ENCODE measurements around the gene GRK3.

Gene GRK3

GRCh38 chr22:25765801-25766200, 201.3 kb downstream of the GRK3 start:
- no peak overlapping the region for H3K27ac ChIP-seq
- intact Hi-C loops (cut with DNase I; ENCODE audit: low total_unique reads), result no loop called here
- peaks cover 0 to 5% (median 0%) of the 10 kb centered on the region in 3 donors for H3K36me3 ChIP-seq

DNA sequence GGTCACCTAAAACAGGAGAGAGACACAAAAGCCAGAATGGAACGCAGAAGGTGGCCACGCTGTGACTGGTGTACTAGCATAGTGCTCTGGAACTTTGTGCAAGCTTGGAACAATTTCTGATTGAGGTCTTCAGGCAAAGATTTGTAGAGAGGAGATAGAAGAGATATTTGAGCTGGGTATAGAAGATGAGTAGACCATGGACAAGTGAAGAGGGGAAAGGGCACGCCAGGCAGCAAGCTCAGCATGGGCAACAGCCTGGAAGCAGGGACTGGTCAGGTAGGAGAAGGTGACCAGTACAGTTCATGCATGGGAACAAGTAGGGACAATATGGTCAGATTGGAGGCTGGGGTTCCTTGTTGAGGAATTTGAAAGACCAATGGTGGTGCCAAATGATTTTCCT, 201.9 kb downstream of the GRK3 start:
- no peak for TF ChIP-seq CTCF (IDR thresholded peaks at IDR 0.05)
- H3K27me3 ChIP-seq, result no peaks in the 10 kb centered on the region
- H3K9me3 ChIP-seq, result peaks cover 0 to 17% (median 10%) of the 10 kb centered on the region in 3 donors
- no peak overlapping the region for H3K27ac ChIP-seq
- no peak overlapping the region for H3K4me3 ChIP-seq
- DNase-seq, result no peak
- H3K4me1 ChIP-seq, result no peaks in the 10 kb centered on the region
- peaks cover 0 to 5% (median 0%) of the 10 kb centered on the region in 3 donors for H3K36me3 ChIP-seq
- intact Hi-C loops (cut with DNase I; ENCODE audit: low total_unique reads), result no loop called here

More at GRCh38 chr22:25765801-25766200, 201.3 kb downstream of the GRK3 start:
- Histone ChIP-seq H3K4me1 (no peaks in the 10 kb centered on the region), H3K9me3 (peaks cover 0 to 17% (median 10%) of the 10 kb centered on the region in 3 donors), H3K27me3 (no peaks in the 10 kb centered on the region), H3K4me3 (no peak overlapping the region)
- no peak for TF ChIP-seq CTCF (IDR thresholded peaks at IDR 0.05)
- DNase-seq, result no peak

DNA sequence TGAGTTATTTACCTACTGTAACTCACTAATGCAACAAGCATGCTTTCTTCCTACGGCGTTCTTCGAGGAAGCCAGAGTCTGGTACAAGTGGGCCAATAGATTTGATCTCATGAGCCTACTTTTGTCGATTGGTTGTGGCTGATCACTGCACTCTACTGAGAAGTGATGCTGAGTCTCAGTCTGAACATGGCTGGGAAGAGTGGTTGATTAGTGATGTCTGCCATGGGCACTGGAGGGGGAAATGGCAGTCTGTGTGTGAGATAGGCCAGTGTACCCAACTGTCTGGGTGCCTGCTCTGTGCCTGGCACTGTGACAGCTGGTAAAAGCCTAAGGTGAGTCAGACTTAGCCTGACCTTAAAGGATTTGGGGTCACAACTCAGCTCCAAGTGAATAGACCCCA, 205.9 kb downstream of the GRK3 start:
- intact Hi-C loops (cut with DNase I; ENCODE audit: low total_unique reads), result loop anchor here (10.0 kb wide), 2 partner anchors 66 to 216 kb away; no protein-coding TSS in a partner anchor
- peaks cover 0 to 5% (median 0%) of the 10 kb centered on the region in 3 donors for H3K36me3 ChIP-seq
- TF ChIP-seq CTCF (IDR thresholded peaks at IDR 0.05), result no peak
- no peak overlapping the region for H3K27ac ChIP-seq
- H3K4me1 ChIP-seq, result no peaks in the 10 kb centered on the region
- no peak overlapping the region for H3K4me3 ChIP-seq
- peaks cover 0 to 17% (median 10%) of the 10 kb centered on the region in 3 donors for H3K9me3 ChIP-seq
- DNase-seq, result no peak
- H3K27me3 ChIP-seq, result no peaks in the 10 kb centered on the region

GRCh38 chr22:25772288-25772687, 207.8 kb downstream of the GRK3 start:
- peaks cover 0 to 2% (median 0%) of the 10 kb centered on the region in 3 donors for H3K9me3 ChIP-seq
- no peak for DNase-seq
- H3K36me3 ChIP-seq, result no peaks in the 10 kb centered on the region
- no peak overlapping the region for H3K4me3 ChIP-seq
- no peak overlapping the region for H3K27ac ChIP-seq
- TF ChIP-seq CTCF (IDR thresholded peaks at IDR 0.05), result no peak
- intact Hi-C loops (cut with DNase I; ENCODE audit: low total_unique reads), result loop anchor here (10.0 kb wide), 2 partner anchors 67 to 217 kb away; no protein-coding TSS in a partner anchor
- H3K27me3 ChIP-seq, result no peaks in the 10 kb centered on the region
- no peaks in the 10 kb centered on the region for H3K4me1 ChIP-seq

DNA sequence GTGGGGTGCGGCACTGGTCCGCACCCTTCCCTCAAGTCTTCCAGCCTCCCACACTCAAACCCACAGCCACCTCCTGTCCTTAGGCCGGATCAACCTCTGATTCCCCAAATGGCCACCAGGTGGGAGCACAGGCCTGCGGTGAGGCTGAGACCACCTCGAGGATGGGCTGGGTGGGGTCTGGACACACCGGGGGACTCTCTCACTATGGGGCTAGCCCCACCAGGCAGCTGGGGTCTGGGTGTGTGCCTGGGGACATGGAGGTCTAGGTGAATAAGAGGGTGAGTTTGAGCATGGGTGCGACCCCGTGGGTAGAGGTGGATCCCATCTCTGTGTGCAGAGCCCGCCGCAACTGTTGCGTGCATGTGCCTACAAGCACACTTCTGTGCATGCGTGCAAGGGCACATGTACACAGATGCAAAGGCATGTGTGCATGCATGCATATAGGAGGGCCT, 210.1 kb downstream of the GRK3 start:
- Histone ChIP-seq H3K27me3 (peaks cover 0 to 2% of the 10 kb centered on the region in 2 donors), H3K36me3 (no peaks in the 10 kb centered on the region), H3K27ac (no peak overlapping the region), H3K9me3 (no peaks in the 10 kb centered on the region), H3K4me3 (no peak overlapping the region), H3K4me1 (no peaks in the 10 kb centered on the region)
- no peak for DNase-seq
- TF ChIP-seq CTCF (IDR thresholded peaks at IDR 0.05), result no peak
- intact Hi-C loops (cut with DNase I; ENCODE audit: low total_unique reads), result loop anchor here (2.0 to 10.0 kb wide), 3 partner anchors 70 to 312 kb away; no protein-coding TSS in a partner anchor
